K562 treated with DMSO at 1 percent for 48 hours (cell line): Measurements from ENCODE around the gene SLC16A4. TPM values are rescaled to one million over a fixed set of nuclear protein-coding genes. Genes with fewer than 3 reads are reported as not detected.

Experiments
- total RNA-seq: library from RNA; unstranded; fragments of 300-600 nt; gene quantifications from 2 replicates; pipeline ENCODE4 v1.2.3, GENCODE V29; 2022; ENCODE audit warnings: low replicate concordance; ENCODE audit errors: extremely low read depth

Gene SLC16A4
- total RNA-seq: not detected in 2 replicates

GRCh38 chr1:110390692-110391245 lies at the start of gene SLC16A4:
Gene SLC16A4 (minus strand): TSS chr1:110391026. CDS start chr1:110389323, 1,703 bp downstream.

GRCh38 chr1:110407260-110408210 lies 16.7 kb upstream of the SLC16A4 start, which contains the start of gene LAMTOR5:
Gene LAMTOR5 (minus strand): TSS chr1:110407694. CDS start chr1:110407620, 74 bp downstream.

DNA sequence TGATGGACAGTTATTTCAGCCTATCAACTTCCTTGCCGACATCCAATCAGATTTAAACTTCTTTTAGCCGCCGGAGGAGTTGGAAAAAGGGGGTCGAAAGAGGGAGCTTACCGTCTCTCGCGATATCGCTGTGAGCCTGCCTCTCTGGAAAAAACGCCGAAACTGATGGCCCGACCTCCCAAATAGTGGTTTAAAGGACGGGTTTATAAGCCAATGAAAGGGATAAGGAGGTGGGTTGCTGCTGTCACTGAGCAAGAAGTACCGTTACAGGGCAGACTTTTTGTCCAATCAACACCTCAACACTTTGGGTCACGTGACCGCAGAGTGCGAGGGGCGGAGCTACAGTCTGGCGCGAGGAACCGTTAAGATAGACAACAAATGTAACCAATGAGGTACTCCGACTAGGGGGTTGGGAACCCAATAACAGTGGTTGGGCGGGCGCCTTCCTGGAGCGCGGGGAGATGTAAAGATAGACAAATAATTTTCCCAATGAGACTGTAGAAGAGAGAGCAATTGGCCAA lies 51.9 kb downstream of the SLC16A4 start, which contains the start of gene RBM15:
RBM15 (plus strand) TSS at position 492 of the 521 bp plus-strand sequence; CDS start at position 521, 29 bp downstream.

Other genes with a start within 250 kb of the SLC16A4 start
- gene SLC6A17, start 240.5 kb downstream of the SLC16A4 start, total RNA-seq: not detected in 2 replicates
- gene KCNC4, start 180.7 kb downstream of the SLC16A4 start, total RNA-seq: not detected in 2 replicates
- gene RBM15, start 51.6 kb downstream of the SLC16A4 start, total RNA-seq: not detected in 2 replicates
- gene LAMTOR5, start 16.7 kb upstream of the SLC16A4 start, total RNA-seq: not detected in 2 replicates
- gene PROK1, start 60.1 kb upstream of the SLC16A4 start, total RNA-seq: not detected in 2 replicates
- not detected in 2 replicates for gene KCNA10, start 128.1 kb upstream of the SLC16A4 start, total RNA-seq
- not detected in 2 replicates for gene KCNA2, start 215.3 kb upstream of the SLC16A4 start, total RNA-seq